ENCODE results near the gene RPUSD4. TPM values are rescaled to one million over a fixed set of nuclear protein-coding genes. Genes with fewer than 3 reads are reported as not detected.
"Not testable (repeated sequence)": the region's sequence is repeated elsewhere in the genome, so short reads cannot be mapped to it uniquely, and the experiment has no call there.

RPUSD4 gene, protein sequence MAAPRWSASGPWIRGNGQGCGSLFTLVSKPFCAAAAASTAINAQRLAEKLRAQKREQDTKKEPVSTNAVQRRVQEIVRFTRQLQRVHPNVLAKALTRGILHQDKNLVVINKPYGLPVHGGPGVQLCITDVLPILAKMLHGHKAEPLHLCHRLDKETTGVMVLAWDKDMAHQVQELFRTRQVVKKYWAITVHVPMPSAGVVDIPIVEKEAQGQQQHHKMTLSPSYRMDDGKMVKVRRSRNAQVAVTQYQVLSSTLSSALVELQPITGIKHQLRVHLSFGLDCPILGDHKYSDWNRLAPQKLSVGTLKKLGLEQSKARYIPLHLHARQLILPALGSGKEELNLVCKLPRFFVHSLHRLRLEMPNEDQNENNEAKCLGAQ
- 21.6 TPM for total RNA-seq

DNA sequence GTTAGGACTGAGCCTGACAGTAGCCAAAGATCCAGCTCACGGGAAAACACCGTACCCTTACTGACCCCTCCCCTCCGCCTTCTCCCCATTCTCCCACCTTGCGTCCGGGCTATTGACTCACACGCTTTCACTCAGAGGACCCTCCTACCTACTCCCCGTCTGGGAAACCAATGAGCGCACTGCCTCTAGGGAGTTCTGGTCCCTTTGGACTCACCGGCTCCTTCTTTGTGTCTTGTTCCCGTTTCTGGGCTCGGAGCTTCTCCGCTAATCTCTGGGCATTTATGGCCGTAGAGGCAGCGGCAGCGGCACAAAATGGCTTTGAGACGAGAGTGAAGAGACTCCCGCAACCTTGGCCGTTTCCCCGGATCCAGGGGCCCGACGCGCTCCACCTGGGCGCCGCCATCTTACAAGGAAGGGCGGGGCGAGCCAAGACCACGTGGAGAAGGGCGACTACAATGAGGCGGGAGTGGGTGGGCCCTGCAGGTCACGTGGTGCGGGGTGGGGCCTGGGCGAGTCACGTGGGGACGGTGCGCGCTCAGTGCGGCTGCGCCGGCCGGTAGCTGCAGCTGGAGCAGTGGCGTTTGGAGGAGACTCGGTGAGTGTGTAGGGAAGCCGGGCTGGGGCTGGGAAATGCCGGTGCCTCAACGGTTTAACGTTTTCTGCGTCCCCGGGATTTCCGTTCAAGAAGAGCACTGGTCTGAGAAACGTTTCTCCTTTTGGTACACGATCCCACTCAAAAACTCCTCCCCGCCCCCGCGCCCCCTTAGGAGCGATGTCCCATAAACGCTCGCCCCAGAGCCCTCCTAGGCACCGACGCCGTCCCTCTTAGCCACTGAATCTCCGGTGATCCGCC, at the start of gene RPUSD4, which contains the start of gene FAM118B:
RPUSD4 (minus strand) TSS at position 415 of the 853 bp plus-strand sequence; CDS start at position 403, 12 bp downstream.
FAM118B (plus strand) TSS at position 547 of the 853 bp plus-strand sequence. CDS start 23,220 bp downstream, outside the sequence.
- TF ChIP-seq, protein P1, sequence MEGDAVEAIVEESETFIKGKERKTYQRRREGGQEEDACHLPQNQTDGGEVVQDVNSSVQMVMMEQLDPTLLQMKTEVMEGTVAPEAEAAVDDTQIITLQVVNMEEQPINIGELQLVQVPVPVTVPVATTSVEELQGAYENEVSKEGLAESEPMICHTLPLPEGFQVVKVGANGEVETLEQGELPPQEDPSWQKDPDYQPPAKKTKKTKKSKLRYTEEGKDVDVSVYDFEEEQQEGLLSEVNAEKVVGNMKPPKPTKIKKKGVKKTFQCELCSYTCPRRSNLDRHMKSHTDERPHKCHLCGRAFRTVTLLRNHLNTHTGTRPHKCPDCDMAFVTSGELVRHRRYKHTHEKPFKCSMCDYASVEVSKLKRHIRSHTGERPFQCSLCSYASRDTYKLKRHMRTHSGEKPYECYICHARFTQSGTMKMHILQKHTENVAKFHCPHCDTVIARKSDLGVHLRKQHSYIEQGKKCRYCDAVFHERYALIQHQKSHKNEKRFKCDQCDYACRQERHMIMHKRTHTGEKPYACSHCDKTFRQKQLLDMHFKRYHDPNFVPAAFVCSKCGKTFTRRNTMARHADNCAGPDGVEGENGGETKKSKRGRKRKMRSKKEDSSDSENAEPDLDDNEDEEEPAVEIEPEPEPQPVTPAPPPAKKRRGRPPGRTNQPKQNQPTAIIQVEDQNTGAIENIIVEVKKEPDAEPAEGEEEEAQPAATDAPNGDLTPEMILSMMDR (IDR thresholded peaks at IDR 0.05), result no peak
- TF ChIP-seq POLR2AphosphoS5 (IDR thresholded peaks at IDR 0.05; ENCODE audit: insufficient read depth in 1 of 2, low read depth in 1 of 2) (peak; percentile 90 to 95), POLR2A (IDR thresholded peaks at IDR 0.05) (peak in 1 of 2 donors; percentile 52)
- intact Hi-C loops (cut with DNase I), result loop anchor here (10.0 kb wide), 1 partner anchor 53 kb away; the partner anchor contains the start of genes FOXRED1 and SRPRA
- Histone ChIP-seq H3K27ac (peak within 1 kb of the TSS; percentile 22), H3K4me3 (peak within 1 kb of the TSS; percentile 88 to 95), H3K27me3 (no peaks in the 10 kb centered on the region), H3K9me3 (no peaks in the 10 kb centered on the region), H3K4me1 (peaks cover 36% of the 10 kb centered on the region), H3K36me3 (peaks cover 0 to 26% of the 10 kb centered on the region in 2 donors)
- peak in 1 of 2 donors; percentile 98 for DNase-seq (ENCODE audit: extremely low spot score in 2 of 2)

DNA sequence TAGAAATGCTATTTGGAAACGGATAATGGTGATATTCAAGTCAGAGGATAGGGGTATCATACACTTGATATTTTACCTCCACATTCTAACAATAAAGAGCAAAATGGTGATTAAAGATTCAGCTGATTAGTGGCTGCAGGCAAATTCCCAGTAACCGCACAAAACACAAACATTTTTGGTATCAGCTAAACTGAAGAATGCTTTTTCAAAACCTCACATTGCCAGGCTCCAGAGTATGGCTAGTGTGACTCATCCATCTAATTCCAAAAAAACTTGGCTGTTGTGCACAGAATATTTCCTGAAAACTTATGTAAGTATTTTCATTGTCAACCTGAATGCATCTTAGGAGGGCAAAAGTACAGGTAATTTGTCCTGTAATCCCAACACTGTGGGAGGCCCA, 46.3 kb upstream of the RPUSD4 start:
- peaks cover 0 to 9% of the 10 kb centered on the region in 2 donors for H3K36me3 ChIP-seq
- H3K4me1 ChIP-seq, result no peaks in the 10 kb centered on the region
- TF ChIP-seq POLR2A (IDR thresholded peaks at IDR 0.05), result no peak
- no peak for TF ChIP-seq POLR2AphosphoS5 (IDR thresholded peaks at IDR 0.05; ENCODE audit: insufficient read depth in 1 of 2, low read depth in 1 of 2)
- TF ChIP-seq, protein P1 (IDR thresholded peaks at IDR 0.05), result no peak
- no peak overlapping the region for H3K27ac ChIP-seq
- no peaks in the 10 kb centered on the region for H3K9me3 ChIP-seq
- intact Hi-C loops (cut with DNase I), result no loop called here
- H3K4me3 ChIP-seq, result no peak overlapping the region
- no peaks in the 10 kb centered on the region for H3K27me3 ChIP-seq
- DNase-seq (ENCODE audit: extremely low spot score in 2 of 2), result no peak

DNA sequence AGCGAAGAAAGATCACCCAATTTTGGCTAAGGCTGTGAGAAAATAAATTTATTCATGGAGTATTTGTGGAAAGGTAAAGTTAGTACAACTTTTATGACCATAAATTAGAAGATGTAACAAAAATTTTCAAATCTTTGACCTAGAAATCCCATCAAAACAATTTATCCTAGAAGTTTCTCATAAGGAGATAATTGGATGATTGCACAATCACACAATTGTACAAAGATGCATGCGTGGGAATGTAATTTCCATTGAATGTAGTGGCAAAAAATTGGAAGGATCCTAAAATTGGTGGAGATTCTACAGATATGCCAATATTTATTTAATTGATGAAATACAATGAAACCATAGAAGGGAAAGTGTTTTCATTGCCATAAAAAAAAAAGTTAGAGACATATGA, 45.7 kb upstream of the RPUSD4 start:
- Histone ChIP-seq H3K36me3 (peaks cover 0 to 2% of the 10 kb centered on the region in 2 donors), H3K27ac (no peak overlapping the region), H3K9me3 (no peaks in the 10 kb centered on the region), H3K4me1 (no peaks in the 10 kb centered on the region), H3K4me3 (no peak overlapping the region), H3K27me3 (no peaks in the 10 kb centered on the region)
- intact Hi-C loops (cut with DNase I), result no loop called here
- TF ChIP-seq POLR2AphosphoS5 (IDR thresholded peaks at IDR 0.05; ENCODE audit: insufficient read depth in 1 of 2, low read depth in 1 of 2) (no peak), POLR2A (IDR thresholded peaks at IDR 0.05) (no peak)
- TF ChIP-seq, protein P1 (IDR thresholded peaks at IDR 0.05), result no peak
- DNase-seq (ENCODE audit: extremely low spot score in 2 of 2), result no peak

DNA sequence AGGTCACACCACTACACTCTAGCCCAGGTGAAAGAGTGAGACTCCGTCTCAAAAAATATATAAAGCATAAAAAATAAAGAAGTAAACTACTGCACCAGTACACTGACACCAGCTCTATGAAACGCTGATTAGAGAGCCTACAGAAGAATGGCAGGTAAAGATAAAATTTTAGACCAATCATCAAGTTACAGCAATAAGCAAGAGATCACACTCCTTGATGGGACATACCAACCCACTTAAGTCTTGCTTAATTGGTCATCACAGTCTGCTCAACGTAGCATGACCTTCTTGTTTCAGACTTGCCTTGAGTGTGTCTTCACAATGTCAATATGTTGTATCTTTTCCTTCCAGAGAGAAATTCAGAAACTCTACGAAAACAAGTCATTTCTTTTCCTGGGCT, 44.8 kb upstream of the RPUSD4 start:
- Histone ChIP-seq H3K4me3 (no peak overlapping the region), H3K36me3 (no peaks in the 10 kb centered on the region), H3K27me3 (no peaks in the 10 kb centered on the region)

DNA sequence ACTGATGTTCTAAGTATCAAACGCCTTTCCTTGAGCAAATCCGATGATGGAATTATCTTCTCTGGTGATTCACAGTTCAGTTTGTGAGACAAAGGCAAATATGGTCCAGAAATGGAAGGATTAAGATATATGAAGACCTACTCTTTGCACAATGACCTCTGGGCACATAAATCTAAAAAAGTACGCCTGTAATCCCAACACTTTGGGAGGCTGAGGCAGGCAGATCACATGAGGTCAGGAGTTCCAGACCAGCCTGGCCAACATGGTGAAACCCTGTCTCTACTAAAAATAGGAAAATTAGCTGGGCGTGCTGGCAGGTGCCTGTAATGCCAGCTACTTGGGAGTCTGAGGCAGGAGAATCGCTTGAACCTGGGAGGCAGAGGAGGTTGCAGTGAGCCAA, 44.1 kb upstream of the RPUSD4 start:
- H3K27me3 ChIP-seq; H3K27ac ChIP-seq; H3K4me1 ChIP-seq; intact Hi-C loops (cut with DNase I); H3K4me3 ChIP-seq; H3K36me3 ChIP-seq; DNase-seq (ENCODE audit: extremely low spot score in 2 of 2); H3K9me3 ChIP-seq: not testable (repeated sequence)

More for the DNA sequence above, 44.8 kb upstream of the RPUSD4 start:
- no peak for DNase-seq (ENCODE audit: extremely low spot score in 2 of 2)
- intact Hi-C loops (cut with DNase I), result no loop called here
- no peak overlapping the region for H3K27ac ChIP-seq
- no peak for TF ChIP-seq POLR2AphosphoS5 (IDR thresholded peaks at IDR 0.05; ENCODE audit: insufficient read depth in 1 of 2, low read depth in 1 of 2)
- TF ChIP-seq POLR2A (IDR thresholded peaks at IDR 0.05), result no peak
- TF ChIP-seq, protein P1 (IDR thresholded peaks at IDR 0.05), result no peak
- no peaks in the 10 kb centered on the region for H3K4me1 ChIP-seq
- H3K9me3 ChIP-seq, result no peaks in the 10 kb centered on the region

All from vagina (tissue), 2 donors.